ENCODE measurements around the gene CLEC4G.
A peak's percentile ranks its signal among the peaks of the same experiment; 100 is the strongest.

Gene CLEC4G

GRCh38 chr19:7685546-7686445, 46.1 kb downstream of the CLEC4G start:
- no peak for DNase-seq (ENCODE audit: low read depth)
- no peak for TF ChIP-seq CTCF (IDR thresholded peaks at IDR 0.05; ENCODE audit: low read depth, low read length, missing control alignments)
- H3K4me3 ChIP-seq (ENCODE audit: low read depth, low read length) = no peak overlapping the region

DNA sequence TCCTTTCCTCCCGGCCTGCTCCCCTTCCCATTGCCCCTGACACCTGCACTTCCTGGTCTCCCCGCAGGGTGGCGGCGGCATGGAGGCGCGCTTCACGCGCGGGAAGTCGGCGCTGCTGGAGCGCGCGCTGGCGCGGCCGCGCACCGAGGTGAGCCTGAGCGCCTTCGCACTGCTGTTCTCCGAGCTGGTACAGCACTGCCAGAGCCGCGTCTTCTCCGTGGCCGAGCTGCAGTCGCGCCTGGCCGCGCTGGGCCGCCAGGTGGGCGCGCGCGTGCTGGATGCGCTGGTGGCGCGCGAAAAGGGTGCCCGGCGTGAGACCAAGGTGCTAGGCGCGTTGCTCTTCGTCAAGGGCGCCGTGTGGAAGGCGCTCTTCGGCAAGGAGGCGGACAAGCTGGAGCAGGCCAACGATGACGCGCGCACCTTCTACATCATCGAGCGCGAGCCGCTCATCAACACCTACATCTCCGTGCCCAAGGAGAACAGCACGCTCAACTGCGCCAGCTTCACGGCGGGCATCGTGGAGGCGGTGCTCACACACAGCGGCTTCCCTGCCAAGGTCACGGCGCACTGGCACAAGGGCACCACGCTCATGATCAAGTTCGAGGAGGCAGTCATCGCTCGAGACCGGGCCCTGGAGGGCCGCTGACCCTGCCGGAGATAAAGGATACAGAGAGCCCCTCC, 49.6 kb downstream of the CLEC4G start:
- TF ChIP-seq CTCF (IDR thresholded peaks at IDR 0.05; ENCODE audit: low read depth, low read length, missing control alignments) = peak; percentile 11
- no peak for DNase-seq (ENCODE audit: low read depth)
- H3K4me3 ChIP-seq (ENCODE audit: low read depth, low read length) = no peak overlapping the region; the same call in 1 of the 2 replicates

DNA sequence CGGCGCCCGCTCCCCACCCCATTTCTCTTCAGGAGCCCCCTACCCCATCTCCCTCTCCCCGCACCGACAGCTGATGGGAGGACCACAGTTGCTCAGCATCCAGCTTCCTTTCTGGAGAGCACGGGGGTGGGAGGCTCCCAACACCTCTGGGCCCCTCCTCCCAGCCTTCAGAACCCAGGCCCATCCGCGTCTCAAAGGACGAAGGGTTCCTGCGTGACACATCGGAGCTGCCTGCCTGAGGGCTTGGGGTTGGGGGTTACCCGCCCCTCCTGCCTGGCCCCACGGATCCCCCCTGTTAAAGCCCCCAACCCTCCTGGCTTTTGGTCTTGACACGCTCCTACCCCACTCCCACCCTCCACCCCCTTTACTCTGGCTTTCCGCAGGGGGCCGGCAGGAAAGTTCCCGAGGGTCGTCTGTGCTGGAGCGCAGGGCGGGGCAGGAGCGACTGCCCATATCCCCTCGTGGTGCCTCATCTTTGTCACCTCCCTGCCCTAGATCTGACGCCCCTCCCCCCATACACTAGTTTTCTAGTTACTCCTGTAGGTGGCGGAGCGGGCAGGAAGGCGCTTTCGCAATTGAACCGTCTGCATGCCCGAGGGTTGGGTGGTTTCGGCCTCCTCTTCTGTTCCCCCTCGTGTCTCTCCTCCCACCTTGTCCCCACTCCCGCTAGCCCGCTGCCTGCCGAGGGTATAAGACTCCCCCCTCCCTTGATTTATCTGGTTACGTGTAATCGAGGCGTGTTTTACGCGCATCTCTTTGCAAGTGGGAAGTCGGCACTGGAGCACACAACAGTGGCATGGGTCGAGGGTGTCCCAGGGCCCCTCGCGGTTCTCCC, 50.4 kb downstream of the CLEC4G start:
- peak; percentile 71 for DNase-seq (ENCODE audit: low read depth)
- peak; percentile 72 for TF ChIP-seq CTCF (IDR thresholded peaks at IDR 0.05; ENCODE audit: low read depth, low read length, missing control alignments)
- H3K4me3 ChIP-seq (ENCODE audit: low read depth, low read length) = peak overlapping the region; percentile 98

DNA sequence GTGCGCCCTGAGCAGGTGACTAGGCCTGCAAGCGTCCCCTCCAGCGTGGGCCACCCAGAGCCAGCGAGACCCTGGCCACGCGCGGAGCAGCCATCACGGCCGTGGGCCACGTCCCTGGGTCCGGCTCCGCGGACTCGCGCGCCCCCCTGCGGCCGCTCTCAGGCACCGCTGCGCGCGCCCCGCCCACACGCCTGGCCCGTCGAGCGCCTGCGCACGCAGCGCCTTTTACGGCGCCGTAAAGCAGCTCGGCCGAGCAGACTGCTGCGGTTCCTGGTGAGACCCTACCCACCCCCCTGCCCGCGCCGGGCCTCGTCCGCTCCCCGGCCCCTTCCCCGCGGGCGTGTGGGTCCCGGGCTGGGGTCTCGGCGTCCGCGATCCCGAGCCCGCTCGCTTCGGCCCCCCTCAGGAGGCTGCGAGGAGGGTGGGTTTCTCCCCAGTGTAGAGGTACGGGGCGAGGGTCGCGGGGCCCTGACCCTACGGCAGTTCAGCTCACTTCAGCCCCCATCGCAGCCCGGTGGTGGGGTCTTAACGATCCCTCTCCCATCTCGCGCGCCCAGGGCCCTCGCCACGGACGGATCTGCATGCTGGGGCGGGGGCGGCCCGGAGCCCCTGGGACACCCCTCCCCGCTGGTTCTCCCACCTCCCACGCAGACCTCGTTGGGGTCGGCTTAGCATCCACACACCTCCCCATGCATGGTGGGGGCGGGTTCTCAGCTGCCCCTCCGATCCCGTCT, 51.1 kb downstream of the CLEC4G start, which contains the start of gene TRAPPC5:
Gene TRAPPC5 (plus strand): TSS at position 228 of the 734 bp plus-strand sequence. CDS start 1,421 bp downstream, outside the sequence.
- TF ChIP-seq CTCF (IDR thresholded peaks at IDR 0.05; ENCODE audit: low read depth, low read length, missing control alignments) = peak; percentile 88
- peak; percentile 53 for DNase-seq (ENCODE audit: low read depth)
- peak within 1 kb of the TSS; percentile 98 for H3K4me3 ChIP-seq (ENCODE audit: low read depth, low read length)

- peak overlapping the region; percentile 98 for H3K4me3 ChIP-seq (ENCODE audit: low read depth, low read length)
- no peak for DNase-seq (ENCODE audit: low read depth)
- TF ChIP-seq CTCF (IDR thresholded peaks at IDR 0.05; ENCODE audit: low read depth, low read length, missing control alignments) = no peak
These were observed 51.9 kb downstream of the CLEC4G start for GRCh38 chr19:7679771-7680605.

Data from GM12864 (cell line).